ENCODE results near the gene SKIC2.
"Not testable (repeated sequence)": the region's sequence is repeated elsewhere in the genome, so short reads cannot be mapped to it uniquely, and the experiment has no call there.

Gene SKIC2

DNA sequence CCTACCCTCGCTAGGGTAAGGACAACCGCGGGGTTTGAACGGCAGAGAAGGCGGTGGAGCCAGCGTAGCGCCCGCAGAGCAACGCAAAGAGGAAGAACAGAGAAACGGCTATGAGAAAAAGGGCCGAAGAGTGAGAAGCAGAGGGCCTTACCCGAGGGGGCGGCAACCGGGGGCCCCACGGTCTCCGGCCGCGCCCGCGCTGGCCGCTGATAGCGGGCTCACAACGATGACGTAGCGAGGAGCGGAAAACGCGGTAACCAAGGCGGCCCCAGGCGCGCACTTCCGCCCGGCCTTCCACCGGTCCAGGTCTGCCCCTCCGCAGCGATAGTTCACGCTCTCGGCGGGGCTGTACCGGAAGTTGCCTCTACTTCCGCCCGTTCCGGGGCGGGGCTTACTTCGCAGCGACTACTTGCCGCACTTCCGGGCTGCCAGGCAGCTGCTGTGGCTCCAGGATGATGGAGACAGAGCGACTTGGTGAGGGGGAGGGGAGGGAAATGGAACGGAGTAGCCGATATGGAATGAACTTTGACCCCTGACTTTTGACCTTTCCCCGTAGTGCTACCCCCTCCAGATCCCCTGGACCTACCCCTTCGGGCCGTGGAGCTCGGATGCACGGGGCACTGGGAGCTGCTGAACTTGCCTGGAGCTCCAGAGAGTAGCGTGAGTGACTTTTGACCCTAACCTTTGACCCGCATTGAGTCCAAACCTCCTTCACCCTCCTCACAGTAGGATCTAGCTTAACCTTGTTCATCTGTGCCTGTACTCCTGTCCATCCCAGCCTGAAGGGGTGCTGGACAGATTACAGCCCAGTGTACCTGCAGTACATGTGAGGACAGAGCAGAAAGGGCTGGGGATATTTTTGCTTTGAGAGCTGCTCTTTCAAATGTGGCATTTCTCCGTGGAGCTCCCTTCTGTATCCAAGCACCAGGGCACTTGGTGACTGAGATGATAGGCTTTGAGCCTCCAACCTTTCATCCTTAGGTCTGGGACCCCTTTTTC is at the start of gene SKIC2, which contains the start of gene NELFE:
SKIC2 (plus strand) TSS at position 435 of the 999 bp plus-strand sequence; CDS start at position 453, 18 bp downstream.
NELFE (minus strand) TSS at position 231 of the 999 bp plus-strand sequence. CDS start 525 bp downstream, outside the sequence.
- Histone ChIP-seq H3K4me1 (ENCODE audit: control insufficient read depth in 1 of 2, insufficient read depth in 1 of 2, low read depth in 1 of 2, low read length in 1 of 2) (peaks cover 17 to 18% of the 10 kb centered on the region in 2 experiments), H3K4me3 (ENCODE audit: low read depth in 1 of 2, low read length in 1 of 2) (peak within 1 kb of the TSS; percentile 87 to 88)

DNA sequence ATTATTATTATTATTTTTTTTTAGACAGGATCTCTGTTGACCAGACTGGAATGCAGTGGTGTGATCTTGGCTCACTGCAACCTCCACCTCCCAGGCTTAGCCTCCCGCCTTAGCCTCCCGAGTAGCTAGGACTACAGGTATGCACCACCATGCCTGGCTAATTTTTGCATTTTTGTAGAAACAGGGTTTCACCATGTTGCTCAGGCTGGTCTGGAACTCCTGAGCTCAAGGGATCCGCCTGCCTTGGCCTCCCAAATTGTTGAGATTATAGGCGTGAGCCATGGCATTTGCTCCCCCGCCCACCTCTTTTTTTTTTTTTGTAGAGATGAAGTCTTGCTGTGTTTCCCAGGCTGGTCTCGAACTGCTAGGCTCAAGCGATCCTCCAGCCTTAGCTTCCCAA is 49.7 kb upstream of the SKIC2 start:
- not testable (repeated sequence) for H3K27ac ChIP-seq; H3K36me3 ChIP-seq; H3K4me3 ChIP-seq (ENCODE audit: low read depth in 1 of 2, low read length in 1 of 2); H3K4me1 ChIP-seq (ENCODE audit: control insufficient read depth in 1 of 2, insufficient read depth in 1 of 2, low read depth in 1 of 2, low read length in 1 of 2); H3K9me3 ChIP-seq
- peaks cover 26% of the 10 kb centered on the region for H3K27me3 ChIP-seq

More for the DNA sequence above, at the start of gene SKIC2, which contains the start of gene NELFE:
- TF ChIP-seq, protein P1, sequence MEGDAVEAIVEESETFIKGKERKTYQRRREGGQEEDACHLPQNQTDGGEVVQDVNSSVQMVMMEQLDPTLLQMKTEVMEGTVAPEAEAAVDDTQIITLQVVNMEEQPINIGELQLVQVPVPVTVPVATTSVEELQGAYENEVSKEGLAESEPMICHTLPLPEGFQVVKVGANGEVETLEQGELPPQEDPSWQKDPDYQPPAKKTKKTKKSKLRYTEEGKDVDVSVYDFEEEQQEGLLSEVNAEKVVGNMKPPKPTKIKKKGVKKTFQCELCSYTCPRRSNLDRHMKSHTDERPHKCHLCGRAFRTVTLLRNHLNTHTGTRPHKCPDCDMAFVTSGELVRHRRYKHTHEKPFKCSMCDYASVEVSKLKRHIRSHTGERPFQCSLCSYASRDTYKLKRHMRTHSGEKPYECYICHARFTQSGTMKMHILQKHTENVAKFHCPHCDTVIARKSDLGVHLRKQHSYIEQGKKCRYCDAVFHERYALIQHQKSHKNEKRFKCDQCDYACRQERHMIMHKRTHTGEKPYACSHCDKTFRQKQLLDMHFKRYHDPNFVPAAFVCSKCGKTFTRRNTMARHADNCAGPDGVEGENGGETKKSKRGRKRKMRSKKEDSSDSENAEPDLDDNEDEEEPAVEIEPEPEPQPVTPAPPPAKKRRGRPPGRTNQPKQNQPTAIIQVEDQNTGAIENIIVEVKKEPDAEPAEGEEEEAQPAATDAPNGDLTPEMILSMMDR (IDR thresholded peaks at IDR 0.05), result peak; percentile 16
- H3K9me3 ChIP-seq, result no peaks in the 10 kb centered on the region
- peak within 1 kb of the TSS; percentile 90 for H3K27ac ChIP-seq
- peaks cover 71% of the 10 kb centered on the region for H3K36me3 ChIP-seq
- no peaks in the 10 kb centered on the region for H3K27me3 ChIP-seq

DNA sequence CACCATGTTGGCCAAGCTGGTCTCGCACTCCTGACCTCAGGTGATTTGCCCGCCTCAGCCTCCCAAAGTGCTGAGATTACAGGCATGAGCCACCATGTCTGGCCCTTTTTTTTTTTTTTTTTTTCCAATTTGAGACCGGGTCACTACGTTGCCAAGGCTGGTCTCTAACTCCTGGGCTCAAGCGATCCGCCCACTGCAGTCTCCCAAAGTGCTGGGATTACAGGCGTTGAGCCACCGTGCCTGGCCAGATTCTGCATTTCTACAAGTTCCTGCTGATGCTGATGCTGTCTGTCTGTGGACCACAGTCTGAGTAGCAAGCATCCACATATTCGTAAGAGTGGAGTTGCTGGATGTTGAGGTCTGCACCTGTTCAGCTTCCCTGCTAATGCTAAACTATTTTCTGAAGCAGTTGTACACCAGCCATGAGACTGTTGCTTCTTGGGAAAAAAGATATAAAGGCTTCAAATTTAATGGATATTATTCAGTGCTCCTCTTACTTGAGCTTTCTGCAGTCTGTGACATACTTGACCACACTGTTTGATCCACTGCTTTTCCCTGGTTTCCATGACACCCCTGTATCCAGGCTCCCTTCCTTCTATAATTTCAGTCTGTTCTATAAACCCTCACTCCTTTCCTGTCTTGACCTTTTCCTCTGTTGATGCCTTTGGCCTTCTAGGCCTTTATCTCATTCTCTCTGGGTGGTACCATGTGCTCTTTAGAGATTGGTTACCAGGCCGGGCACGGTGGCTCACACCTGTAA is 47.0 kb upstream of the SKIC2 start:
- no peak overlapping the region for H3K4me3 ChIP-seq (ENCODE audit: low read depth in 1 of 2, low read length in 1 of 2)
- TF ChIP-seq, protein P1 (IDR thresholded peaks at IDR 0.05), result no peak
- no peaks in the 10 kb centered on the region for H3K27me3 ChIP-seq
- H3K4me1 ChIP-seq (ENCODE audit: control insufficient read depth in 1 of 2, insufficient read depth in 1 of 2, low read depth in 1 of 2, low read length in 1 of 2), result no peaks in the 10 kb centered on the region
- H3K9me3 ChIP-seq, result no peaks in the 10 kb centered on the region
- H3K27ac ChIP-seq, result no peak overlapping the region
- no peaks in the 10 kb centered on the region for H3K36me3 ChIP-seq

DNA sequence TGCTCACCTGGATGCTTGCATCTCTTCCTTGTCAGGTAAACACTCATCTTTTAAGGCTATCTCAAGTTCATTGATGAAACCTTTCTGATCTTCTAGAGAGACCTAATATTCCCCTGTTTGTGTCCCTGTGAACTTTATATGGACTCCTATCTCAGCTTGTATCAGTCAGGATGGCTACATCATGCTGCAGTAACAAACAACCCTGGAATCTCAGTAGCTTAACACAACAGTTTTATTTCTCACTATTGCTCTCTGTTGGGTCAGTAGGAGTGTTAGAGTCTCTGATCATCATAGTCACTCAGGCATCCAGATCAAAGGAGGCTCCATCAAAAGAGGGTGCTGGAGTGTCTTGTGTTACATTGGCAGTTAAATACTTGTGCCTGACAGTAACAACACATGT is 43.6 kb upstream of the SKIC2 start:
- Histone ChIP-seq H3K4me1 (ENCODE audit: control insufficient read depth in 1 of 2, insufficient read depth in 1 of 2, low read depth in 1 of 2, low read length in 1 of 2) (no peaks in the 10 kb centered on the region), H3K9me3 (no peaks in the 10 kb centered on the region), H3K4me3 (ENCODE audit: low read depth in 1 of 2, low read length in 1 of 2) (no peak overlapping the region), H3K36me3 (no peaks in the 10 kb centered on the region), H3K27me3 (no peaks in the 10 kb centered on the region), H3K27ac (no peak overlapping the region)
- TF ChIP-seq, protein P1 (IDR thresholded peaks at IDR 0.05), result no peak

DNA sequence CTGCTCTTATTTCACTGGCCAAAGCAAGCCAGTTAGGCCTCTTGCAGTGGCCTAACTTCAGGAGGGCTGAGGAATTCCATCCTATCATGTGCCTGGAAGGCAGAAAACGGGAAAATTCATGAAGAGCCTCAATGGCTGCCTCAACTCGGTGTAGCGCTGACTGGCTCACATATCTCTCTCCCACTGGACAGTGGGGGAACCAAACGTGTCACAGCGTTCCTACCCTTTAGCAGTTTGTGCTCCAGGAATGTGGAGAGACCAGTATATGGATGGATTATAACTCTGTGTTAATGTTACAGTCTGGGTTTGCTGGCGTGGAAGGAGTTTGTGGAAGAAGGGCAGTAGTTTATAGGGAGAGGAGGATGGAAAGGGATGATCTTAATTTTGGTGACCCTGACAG is 43.2 kb upstream of the SKIC2 start:
- TF ChIP-seq, protein P1 (IDR thresholded peaks at IDR 0.05), result no peak

More for the DNA sequence above, 43.2 kb upstream of the SKIC2 start:
- Histone ChIP-seq H3K9me3 (no peaks in the 10 kb centered on the region), H3K4me1 (ENCODE audit: control insufficient read depth in 1 of 2, insufficient read depth in 1 of 2, low read depth in 1 of 2, low read length in 1 of 2) (no peaks in the 10 kb centered on the region), H3K27me3 (no peaks in the 10 kb centered on the region), H3K27ac (no peak overlapping the region), H3K4me3 (ENCODE audit: low read depth in 1 of 2, low read length in 1 of 2) (no peak overlapping the region), H3K36me3 (no peaks in the 10 kb centered on the region)

Data from neutrophil (primary cell).